CD8-positive, alpha-beta memory T cell (primary cell): ENCODE results near the gene FHAD1. TPM values are rescaled to one million over a fixed set of nuclear protein-coding genes. Genes with fewer than 3 reads are reported as not detected.

Source experiments
- CTCF ChIA-PET: fragments of 350-600 bp; sonication (Branson Sonifier 250); formaldehyde crosslinking; loops from one replicate; lab custom pipeline; 2021; ENCODE audit warnings: antibody characterized with exemption; lab: Charles Lee
- POLR2A ChIA-PET: fragments of 350-600 bp; sonication (Branson Sonifier 250); formaldehyde crosslinking; loops from one replicate; lab custom pipeline; 2021; ENCODE audit warnings: antibody characterized with exemption; lab: Charles Lee
- DNase-seq, 5 donors: peaks; one replicate each; pipeline versions ENCODE4 v3.0.0 to v3.0.0-alpha.2; 2020 to 2022; ENCODE audit warnings: mixed read lengths in 1 of 5
- H3K27ac ChIP-seq: one replicate; pipeline ENCODE4 v1.7.0; 2013; ENCODE audit warnings: low read depth, mild to moderate bottlenecking, low read length, moderate library complexity
- H3K27me3 ChIP-seq: 2 replicates; pipeline ENCODE4 v1.7.0; 2013; ENCODE audit warnings: low read length, mild to moderate bottlenecking; ENCODE audit not compliant: insufficient read depth, poor library complexity, severe bottlenecking
- H3K36me3 ChIP-seq: 2 replicates; pipeline ENCODE4 v1.7.0; 2013; ENCODE audit warnings: mild to moderate bottlenecking, low read length, moderate library complexity; ENCODE audit not compliant: insufficient read depth
- H3K4me1 ChIP-seq: 2 replicates; pipeline ENCODE4 v1.7.0; 2013; ENCODE audit warnings: mild to moderate bottlenecking, low read length, moderate library complexity; ENCODE audit not compliant: insufficient read depth
- H3K4me3 ChIP-seq: 2 replicates; pipeline ENCODE4 v1.7.0; 2013; ENCODE audit warnings: mild to moderate bottlenecking, low read length
- H3K9me3 ChIP-seq: 2 replicates; pipeline ENCODE4 v1.7.0; 2013; ENCODE audit warnings: mild to moderate bottlenecking, low read length
- H3K27ac Mint-ChIP-seq, 8 donors: one replicate each; pipeline ENCODE4 v1.8.0; 2020 to 2021; ENCODE audit warnings: mixed read lengths in 8 of 8, mild to moderate bottlenecking in 6 of 8, inconsistent platforms in 3 of 8, moderate library complexity in 3 of 8
- H3K27me3 Mint-ChIP-seq, 2 donors: one replicate each; pipeline ENCODE4 v1.8.0; 2020 to 2021; ENCODE audit warnings: mixed read lengths in 2 of 2, mild to moderate bottlenecking in 1 of 2, moderate library complexity in 1 of 2
- H3K36me3 Mint-ChIP-seq, 3 donors: one replicate each; pipeline ENCODE4 v1.8.0; 2020 to 2021; ENCODE audit warnings: mixed read lengths in 3 of 3, inconsistent platforms in 1 of 3, mild to moderate bottlenecking in 1 of 3
- H3K4me1 Mint-ChIP-seq, 3 donors: one replicate each; pipeline ENCODE4 v1.8.0; 2020 to 2021; ENCODE audit warnings: mixed read lengths in 3 of 3, inconsistent platforms in 1 of 3, mild to moderate bottlenecking in 1 of 3
- H3K4me3 Mint-ChIP-seq, 7 donors: one replicate each; pipeline ENCODE4 v1.8.0; 2020 to 2021; ENCODE audit warnings: mixed read lengths in 7 of 7, mild to moderate bottlenecking in 6 of 7, moderate library complexity in 4 of 7, inconsistent platforms in 2 of 7
- H3K9me3 Mint-ChIP-seq, 5 donors: one replicate each; pipeline ENCODE4 v1.8.0; 2020 to 2022; ENCODE audit warnings: mixed read lengths in 5 of 5, mild to moderate bottlenecking in 3 of 5, moderate library complexity in 2 of 5, inconsistent platforms in 1 of 5
- polyA plus RNA-seq: library from polyadenylated mRNA; unstranded; fragments of 300-500 nt; fragmentation: Illumina TruSeq; gene quantifications from one replicate; pipeline ENCODE4 v1.2.3, GENCODE V29; 2021
- total RNA-seq, 2 experiments: library from RNA; stranded (reverse); gene quantifications; one replicate each; pipeline ENCODE4 v1.2.3, GENCODE V29; 2021

FHAD1 gene
- total and polyA plus RNA-seq, 3 experiments from 2014 or later = not detected

DNA sequence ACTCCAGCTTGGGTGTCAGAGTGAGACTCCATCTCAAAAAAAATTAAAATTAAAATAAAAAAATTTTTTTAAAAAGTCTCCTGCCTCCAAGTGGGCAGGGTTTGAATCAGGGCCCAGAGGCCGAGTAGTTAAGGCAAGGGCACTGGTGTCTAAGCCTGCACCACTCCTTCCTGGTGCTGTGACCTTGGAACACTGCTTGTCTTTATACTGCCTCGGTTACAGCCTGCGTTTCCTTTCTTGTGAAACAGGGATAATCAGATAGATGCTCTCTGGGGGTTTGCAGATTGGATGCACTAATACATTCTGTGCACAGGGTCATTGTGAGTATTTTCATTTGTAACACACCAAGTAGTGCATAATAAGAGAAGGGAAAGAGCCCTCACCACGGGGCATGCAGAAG lies 104.3 kb downstream of the FHAD1 start:
- Mint-ChIP-seq H3K4me3 (peak overlapping the region in 2 of 7 donors; percentile 8 to 26), H3K27ac (peak overlapping the region in 4 of 8 donors; percentile 1 to 78 (median 40)), H3K4me1 (peaks cover 46 to 49% (median 47%) of the 10 kb centered on the region in 3 donors), H3K9me3 (no peaks in the 10 kb centered on the region), H3K36me3 (no peaks in the 10 kb centered on the region), H3K27me3 (peaks cover 0 to 2% of the 10 kb centered on the region in 2 donors)
- Histone ChIP-seq H3K27ac (no peak overlapping the region), H3K9me3 (no peaks in the 10 kb centered on the region), H3K4me1 (peaks cover 28% of the 10 kb centered on the region), H3K27me3 (no peaks in the 10 kb centered on the region), H3K4me3 (no peak overlapping the region), H3K36me3 (no peaks in the 10 kb centered on the region)
- DNase-seq = no peak
- POLR2A ChIA-PET = no interaction called here
- CTCF ChIA-PET = interaction anchor here (1.5 kb wide), 1 partner anchor 28 kb away, joined by 4 read pairs; no protein-coding TSS in a partner anchor

DNA sequence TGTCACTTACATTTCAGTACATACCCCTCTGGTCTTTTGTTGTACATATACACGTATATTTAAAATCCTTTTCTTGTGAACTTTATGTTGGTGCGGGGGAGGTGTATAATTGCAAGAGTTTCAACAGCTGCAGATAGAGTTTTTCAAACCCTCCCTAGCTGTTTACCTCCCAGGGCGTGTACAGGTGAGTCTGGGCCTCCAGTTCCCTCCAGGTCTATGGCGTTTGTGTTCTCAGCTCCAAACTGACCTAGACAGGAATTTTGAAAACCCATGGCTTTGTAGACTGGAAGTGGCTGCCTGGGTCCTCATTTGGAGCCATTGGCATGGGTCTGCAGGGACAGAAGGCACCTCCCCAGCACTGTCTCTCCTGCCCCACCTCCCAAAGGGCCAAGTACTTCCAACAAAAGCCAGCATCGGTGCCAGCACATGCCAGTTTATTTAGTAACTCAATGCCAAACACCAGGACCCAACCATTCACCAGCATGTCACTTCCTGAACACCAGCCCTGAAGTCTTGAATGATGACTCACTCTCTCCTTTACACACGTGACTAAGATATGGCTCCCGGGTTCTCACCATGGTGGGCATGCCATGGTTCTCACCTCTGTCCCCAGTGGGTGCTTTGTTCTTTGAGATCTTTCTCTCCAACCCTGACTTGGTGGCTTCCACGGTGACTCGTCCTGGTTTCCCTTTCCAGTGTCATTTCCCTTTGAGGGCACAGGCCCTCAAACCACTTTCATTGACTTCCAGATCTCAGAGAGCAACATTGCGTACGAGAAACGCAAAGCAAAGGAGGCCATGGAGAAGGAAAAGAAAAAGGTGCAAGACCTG lies 105.3 kb downstream of the FHAD1 start:
- no peaks in the 10 kb centered on the region for H3K9me3 ChIP-seq
- Mint-ChIP-seq H3K36me3 (no peaks in the 10 kb centered on the region), H3K27ac (peak overlapping the region; percentile 47 to 90 (median 82)), H3K27me3 (peaks cover 0 to 2% of the 10 kb centered on the region in 2 donors), H3K4me3 (peak overlapping the region; percentile 8 to 64 (median 59)), H3K4me1 (peaks cover 35 to 38% (median 37%) of the 10 kb centered on the region in 3 donors), H3K9me3 (no peaks in the 10 kb centered on the region)
- peaks cover 17% of the 10 kb centered on the region for H3K4me1 ChIP-seq
- ChIA-PET POLR2A (no interaction called here), CTCF (no interaction called here)
- H3K27ac ChIP-seq = no peak overlapping the region
- no peaks in the 10 kb centered on the region for H3K36me3 ChIP-seq
- no peak overlapping the region for H3K4me3 ChIP-seq
- DNase-seq = peak in 4 of 5 donors; percentile 21 to 59 (median 26)
- no peaks in the 10 kb centered on the region for H3K27me3 ChIP-seq

DNA sequence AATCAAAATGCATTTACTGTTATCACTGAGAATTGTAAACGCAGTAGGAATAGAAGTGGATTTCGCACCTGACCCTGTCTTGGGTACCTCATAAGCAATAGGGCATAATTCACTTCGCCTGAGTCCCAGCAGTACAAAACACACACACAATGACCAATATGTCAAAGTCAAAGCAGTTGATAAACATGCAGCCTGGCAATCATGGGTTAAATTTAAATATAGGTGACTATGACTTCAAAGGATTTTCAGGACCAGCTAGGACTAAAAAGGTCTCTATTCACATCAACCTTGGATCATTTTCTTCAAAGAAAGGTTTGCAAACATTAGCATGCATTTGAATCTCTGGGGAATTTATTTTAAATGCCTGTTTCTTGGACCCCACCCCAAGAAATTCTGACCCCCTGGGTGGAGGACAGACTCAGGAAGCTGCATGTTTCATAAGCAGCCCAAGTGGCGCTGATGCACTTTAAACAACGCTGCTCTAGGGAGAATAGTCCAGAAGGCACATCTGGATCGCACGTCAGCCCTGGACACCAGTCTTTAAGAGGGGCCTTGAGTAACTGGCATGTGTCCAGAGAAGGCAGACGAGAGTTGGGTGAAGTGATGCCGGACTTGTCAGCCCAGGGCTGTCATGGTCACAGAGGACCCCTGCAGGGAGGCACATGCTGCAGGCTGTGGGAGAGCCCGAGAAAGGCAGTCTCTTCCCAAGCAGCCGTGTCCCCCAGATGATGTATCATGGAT lies 107.0 kb downstream of the FHAD1 start:
- Histone ChIP-seq H3K9me3 (no peaks in the 10 kb centered on the region), H3K4me3 (no peak overlapping the region), H3K27ac (no peak overlapping the region), H3K4me1 (peaks cover 11% of the 10 kb centered on the region), H3K36me3 (no peaks in the 10 kb centered on the region), H3K27me3 (no peaks in the 10 kb centered on the region)
- Mint-ChIP-seq H3K27ac (peak overlapping the region in 1 of 8 donors; percentile 6), H3K4me1 (peaks cover 23 to 26% (median 26%) of the 10 kb centered on the region in 3 donors), H3K4me3 (no peak overlapping the region), H3K9me3 (no peaks in the 10 kb centered on the region), H3K36me3 (no peaks in the 10 kb centered on the region), H3K27me3 (peaks cover 0 to 2% of the 10 kb centered on the region in 2 donors)
- DNase-seq = no peak
- POLR2A ChIA-PET = no interaction called here
- CTCF ChIA-PET = no interaction called here

DNA sequence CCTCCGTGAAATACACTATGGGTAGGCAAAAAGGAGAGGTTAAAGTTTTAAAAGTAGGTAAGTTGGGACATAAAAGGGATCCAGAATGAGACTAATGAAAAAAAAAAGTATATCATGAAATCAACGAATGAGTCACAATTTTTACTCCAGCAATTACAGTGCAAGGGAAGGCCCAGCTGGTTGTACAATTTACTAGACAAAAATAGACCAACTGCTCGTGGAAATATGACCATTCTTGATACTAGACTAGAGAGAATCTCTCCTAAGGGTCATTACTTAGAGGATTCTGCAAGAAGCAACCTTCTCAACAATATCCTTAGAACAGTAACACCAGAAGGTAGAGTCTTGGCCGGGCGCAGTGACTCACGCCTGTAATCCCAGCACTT lies 107.5 kb downstream of the FHAD1 start:
- H3K27me3 ChIP-seq = no peaks in the 10 kb centered on the region
- no peaks in the 10 kb centered on the region for H3K9me3 ChIP-seq
- Mint-ChIP-seq H3K9me3 (no peaks in the 10 kb centered on the region), H3K4me3 (no peak overlapping the region), H3K27ac (no peak overlapping the region), H3K4me1 (peaks cover 23 to 26% (median 26%) of the 10 kb centered on the region in 3 donors), H3K36me3 (no peaks in the 10 kb centered on the region), H3K27me3 (peaks cover 0 to 2% of the 10 kb centered on the region in 2 donors)
- DNase-seq = no peak
- CTCF ChIA-PET = interaction anchor here (2.3 kb wide), 1 partner anchor 12 kb away, joined by 5 read pairs; no protein-coding TSS in a partner anchor
- peaks cover 11% of the 10 kb centered on the region for H3K4me1 ChIP-seq
- no peak overlapping the region for H3K4me3 ChIP-seq
- H3K27ac ChIP-seq = no peak overlapping the region
- no peaks in the 10 kb centered on the region for H3K36me3 ChIP-seq
- POLR2A ChIA-PET = no interaction called here

DNA sequence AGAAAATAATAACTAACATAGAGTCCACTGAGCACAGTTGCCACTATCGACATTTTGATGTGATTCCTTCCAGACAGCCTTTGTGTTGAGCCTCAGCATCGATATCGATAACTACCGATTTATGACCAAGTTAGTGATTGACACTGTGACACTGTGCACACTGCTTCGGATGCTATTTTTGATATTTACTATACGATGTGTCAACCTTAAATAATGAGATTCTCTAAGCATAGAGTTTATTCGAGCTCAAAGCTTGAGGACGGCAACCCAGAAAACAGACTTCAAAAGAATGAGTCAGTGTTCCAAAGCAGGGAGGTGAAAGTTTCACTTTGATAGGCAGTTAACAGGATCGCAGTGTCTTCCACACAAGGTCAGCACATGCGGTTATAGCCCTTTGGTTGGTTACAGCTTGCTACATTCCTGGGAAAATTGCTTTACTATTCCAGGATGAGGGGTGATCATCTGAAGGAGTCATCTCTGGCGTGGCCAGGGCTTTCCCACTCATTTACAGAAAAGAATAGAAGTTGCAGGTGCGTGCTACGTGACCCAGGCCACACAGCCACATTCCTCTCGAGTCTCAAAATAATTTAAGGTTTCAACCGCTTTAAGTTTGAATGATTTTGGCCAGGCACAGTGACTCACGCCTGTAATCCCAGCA lies 109.1 kb downstream of the FHAD1 start:
- no peaks in the 10 kb centered on the region for H3K36me3 ChIP-seq
- ChIA-PET CTCF (interaction anchor here (2.3 kb wide), 1 partner anchor 14 kb away, joined by 5 read pairs; no protein-coding TSS in a partner anchor), POLR2A (no interaction called here)
- H3K4me1 Mint-ChIP-seq = peaks cover 20 to 26% (median 23%) of the 10 kb centered on the region in 3 donors
- H3K27me3 ChIP-seq = no peaks in the 10 kb centered on the region
- H3K27me3 Mint-ChIP-seq = no peaks in the 10 kb centered on the region
- DNase-seq = no peak
- H3K4me3 Mint-ChIP-seq = no peak overlapping the region
- no peaks in the 10 kb centered on the region for H3K36me3 Mint-ChIP-seq
- H3K27ac ChIP-seq = no peak overlapping the region
- H3K9me3 Mint-ChIP-seq = no peaks in the 10 kb centered on the region
- H3K4me1 ChIP-seq = peaks cover 11% of the 10 kb centered on the region
- peak overlapping the region in 1 of 8 donors; percentile 25 for H3K27ac Mint-ChIP-seq
- H3K9me3 ChIP-seq = no peaks in the 10 kb centered on the region
- H3K4me3 ChIP-seq = no peak overlapping the region

DNA sequence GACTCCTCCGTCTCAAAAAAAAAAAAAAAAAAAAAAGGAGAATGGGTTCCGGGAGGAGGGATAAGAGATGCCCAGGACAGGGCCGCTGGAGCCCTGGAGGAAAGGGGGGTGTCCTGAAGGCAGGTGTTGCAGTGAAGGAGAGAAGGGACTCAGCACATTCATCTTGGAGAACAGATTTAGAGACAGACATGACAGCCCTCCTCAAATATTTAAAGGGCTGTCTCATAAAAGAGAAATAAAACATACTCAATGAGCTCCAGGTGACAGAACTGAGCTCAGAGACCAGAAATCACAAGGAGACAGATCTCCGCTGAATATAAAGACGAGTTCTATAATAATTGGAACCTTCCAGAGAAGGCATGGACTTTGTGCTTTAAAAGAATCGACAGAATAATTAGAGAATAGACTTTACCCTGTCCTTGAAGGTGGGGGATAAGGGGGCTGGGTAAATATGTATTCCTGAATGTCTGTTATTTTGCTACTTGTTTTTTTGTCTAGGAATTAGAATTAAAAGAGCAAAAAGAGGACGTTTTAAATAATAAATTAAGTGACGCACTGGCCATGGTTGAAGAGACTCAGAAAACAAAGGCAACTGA lies 110.7 kb downstream of the FHAD1 start:
- no peaks in the 10 kb centered on the region for H3K27me3 Mint-ChIP-seq
- H3K9me3 Mint-ChIP-seq = no peaks in the 10 kb centered on the region
- POLR2A ChIA-PET = no interaction called here
- H3K27ac Mint-ChIP-seq = no peak overlapping the region
- no peak overlapping the region for H3K4me3 ChIP-seq
- peaks cover 8 to 12% (median 10%) of the 10 kb centered on the region in 3 donors for H3K4me1 Mint-ChIP-seq
- peaks cover 3% of the 10 kb centered on the region for H3K4me1 ChIP-seq
- H3K4me3 Mint-ChIP-seq = no peak overlapping the region
- DNase-seq = no peak
- H3K36me3 Mint-ChIP-seq = no peaks in the 10 kb centered on the region
- no peaks in the 10 kb centered on the region for H3K9me3 ChIP-seq
- CTCF ChIA-PET = no interaction called here
- no peak overlapping the region for H3K27ac ChIP-seq
- H3K36me3 ChIP-seq = no peaks in the 10 kb centered on the region
- H3K27me3 ChIP-seq = no peaks in the 10 kb centered on the region

DNA sequence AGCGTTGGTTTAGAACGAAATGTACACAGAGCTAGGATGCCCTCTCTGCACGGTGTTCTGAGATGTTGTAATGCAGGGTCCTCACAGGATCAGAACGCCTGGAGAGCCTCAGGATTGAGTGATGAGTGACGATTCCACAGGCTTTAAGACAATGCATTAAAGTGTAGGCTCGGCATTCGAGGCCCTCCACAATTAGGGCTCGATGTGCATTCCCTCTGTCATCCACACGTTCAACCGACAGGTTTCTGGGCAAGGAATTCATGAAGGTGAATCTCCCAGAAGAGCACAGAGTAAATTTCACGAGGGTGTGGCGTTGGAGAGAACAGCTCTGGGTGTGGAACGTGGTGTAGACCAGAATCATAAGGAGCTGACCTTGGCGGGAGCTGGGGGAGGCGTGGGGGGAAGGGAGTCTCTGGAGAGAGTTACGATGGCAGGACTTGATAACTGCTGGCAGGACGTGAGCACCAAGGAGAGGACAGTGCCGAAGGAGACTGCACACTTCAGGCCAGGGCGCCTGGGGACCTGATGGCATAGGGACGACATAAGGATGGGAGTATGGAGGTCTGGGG lies 111.6 kb downstream of the FHAD1 start:
- peaks cover 5 to 8% (median 8%) of the 10 kb centered on the region in 3 donors for H3K4me1 Mint-ChIP-seq
- ChIA-PET POLR2A (no interaction called here), CTCF (no interaction called here)
- H3K4me3 Mint-ChIP-seq = no peak overlapping the region
- H3K36me3 ChIP-seq = no peaks in the 10 kb centered on the region
- H3K27ac Mint-ChIP-seq = peak overlapping the region in 1 of 8 donors; percentile 47
- H3K4me3 ChIP-seq = no peak overlapping the region
- no peaks in the 10 kb centered on the region for H3K27me3 ChIP-seq
- no peak overlapping the region for H3K27ac ChIP-seq
- no peak for DNase-seq
- H3K9me3 Mint-ChIP-seq = no peaks in the 10 kb centered on the region
- H3K9me3 ChIP-seq = no peaks in the 10 kb centered on the region
- H3K36me3 Mint-ChIP-seq = no peaks in the 10 kb centered on the region
- no peaks in the 10 kb centered on the region for H3K27me3 Mint-ChIP-seq
- no peaks in the 10 kb centered on the region for H3K4me1 ChIP-seq
